ENCODE data around the gene IDH3B. TPM values are rescaled to one million over a fixed set of nuclear protein-coding genes. Genes with fewer than 3 reads are reported as not detected.

The IDH3B gene
- total and polyA plus RNA-seq, 2 of the 8 experiments (the other 6 are each of a cell fraction or from before 2014, with no cell fraction given) = 110 to 167 TPM

DNA sequence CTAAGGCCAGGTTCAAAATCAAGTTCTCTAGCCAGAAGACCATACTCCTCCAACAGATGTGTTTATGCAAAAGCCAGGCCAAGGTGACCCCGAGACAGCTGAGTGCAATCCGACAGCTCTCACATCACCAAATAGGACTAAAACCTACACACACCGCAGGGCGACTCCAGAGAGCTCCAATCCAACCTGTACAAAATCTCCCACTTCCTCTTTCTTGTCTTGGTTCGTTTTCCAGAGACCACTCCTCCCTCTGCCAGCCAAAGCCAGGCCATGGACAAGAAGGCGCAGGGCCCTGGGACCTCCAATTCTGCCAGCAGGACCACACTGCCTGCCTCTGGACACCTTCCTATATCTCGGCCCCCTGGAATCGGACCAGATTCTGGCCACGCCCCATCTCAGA lies 23.1 kb downstream of the IDH3B start:
- H3K27ac ChIP-seq (ENCODE audit: low read depth, low read length) = no peak overlapping the region
- H3K18ac ChIP-seq (ENCODE audit: extremely low read depth, low read length) = no peak overlapping the region
- no peak overlapping the region for H3K9ac ChIP-seq (replicated peaks in 1 of 4; ENCODE audit: extremely low read depth in 1 of 4, low read depth in 3 of 4, low read length in 3 of 4)
- TF ChIP-seq CHD2 (IDR thresholded peaks at IDR 0.05; ENCODE audit: low read length) (no peak), EZH2 (IDR thresholded peaks at IDR 0.05; ENCODE audit: low read depth, low read length, severe bottlenecking) (no peak), TAF7 (optimal IDR thresholded peaks at IDR 0.05; ENCODE audit: borderline replicate concordance, low read depth, low read length) (no peak), RXRA (IDR thresholded peaks at IDR 0.05; ENCODE audit: insufficient read depth, low read depth, low read length) (no peak), RAD21 (IDR thresholded peaks at IDR 0.05 in 1 of 2, conservative IDR thresholded peaks at IDR 0.05 in 1 of 2; ENCODE audit: low read depth in 2 of 2, low read length in 2 of 2) (no peak), ZNF274 (IDR thresholded peaks at IDR 0.05; ENCODE audit: borderline replicate concordance, extremely low read depth, low read length) (no peak)
- H4K91ac ChIP-seq (replicated peaks; ENCODE audit: insufficient read length, low read length) = no peak overlapping the region
- H2AFZ ChIP-seq (ENCODE audit: low read length) = no peak overlapping the region
- H3K36me3 ChIP-seq (ENCODE audit: control insufficient read depth in 2 of 4, insufficient read depth in 4 of 4, low read length in 3 of 4) = no peaks in the 10 kb centered on the region
- H3K9me3 ChIP-seq (ENCODE audit: insufficient read depth in 2 of 2, low read depth in 1 of 2, low read length in 1 of 2) = no peaks in the 10 kb centered on the region; a peak in 1 of 4 replicates
- no peak overlapping the region for H3K4ac ChIP-seq (replicated peaks; ENCODE audit: insufficient read length, low read depth, low read length)
- ChIA-PET POLR2A (ENCODE audit: partially characterized antibody) (interaction anchor here (0.6 to 18.1 kb wide), 3 partner anchors 17 to 411 kb away, joined by 3 to 463 read pairs (median 4); partner anchors contain the start of genes IDH3B and NOP56), CTCF (ENCODE audit: partially characterized antibody) (interaction anchor here (0.7 to 1.2 kb wide), 4 partner anchors 14 to 121 kb away, joined by 3 to 4 read pairs (median 4); no protein-coding TSS in a partner anchor)
- 88% methylated on average over 9 of the region's 9 CpGs; no CpG with 5 or more reads in 1 of the 2 experiments for WGBS, 2 experiments (ENCODE audit: extremely low coverage in 1 of 2, insufficient coverage in 1 of 2, insufficient read length in 1 of 2, insufficient replicate concordance in 2 of 2, low coverage in 1 of 2, low lambda C conversion rate in 2 of 2, missing lambda C conversion rate in 1 of 2)
- no peak overlapping the region for H3K4me2 ChIP-seq (ENCODE audit: insufficient read depth in 1 of 2, low read depth in 2 of 2, low read length in 2 of 2)
- no peak overlapping the region for H3K14ac ChIP-seq (ENCODE audit: insufficient read length)
- no peak overlapping the region for H2BK20ac ChIP-seq (ENCODE audit: low read length)
- H2BK120ac ChIP-seq (replicated peaks; ENCODE audit: low read depth, low read length) = no peak overlapping the region
- no peaks in the 10 kb centered on the region for H3K4me1 ChIP-seq (replicated peaks in 1 of 4; ENCODE audit: control insufficient read depth in 3 of 4, insufficient read depth in 4 of 4, low read length in 3 of 4)
- no peak overlapping the region for H3K23ac ChIP-seq (ENCODE audit: insufficient read length)
- FAIRE-seq = no peak
- H3K27me3 ChIP-seq (replicated peaks in 1 of 4; ENCODE audit: control insufficient read depth in 3 of 4, extremely low read depth in 1 of 4, insufficient read depth in 3 of 4, low read length in 3 of 4) = no peaks in the 10 kb centered on the region; a peak in 2 of 7 replicates
- H3K79me2 ChIP-seq (ENCODE audit: control insufficient read depth in 1 of 2, insufficient read depth in 2 of 2, low read length in 2 of 2) = no peaks in the 10 kb centered on the region
- no peak overlapping the region for H2BK15ac ChIP-seq (ENCODE audit: low read length)
- no peak overlapping the region for H4K5ac ChIP-seq (ENCODE audit: insufficient read length, low read depth, low read length)
- H4K20me1 ChIP-seq (replicated peaks in 1 of 2; ENCODE audit: control insufficient read depth in 1 of 2, insufficient read depth in 2 of 2, low read length in 2 of 2) = no peaks in the 10 kb centered on the region
- no peak overlapping the region for H2AK5ac ChIP-seq (ENCODE audit: low read depth, low read length)
- H3K56ac ChIP-seq (replicated peaks; ENCODE audit: insufficient read length, low read depth, low read length) = no peak overlapping the region
- no peaks in the 10 kb centered on the region for H3K79me1 ChIP-seq (ENCODE audit: low read depth, low read length)
- H3K4me3 ChIP-seq (ENCODE audit: extremely low read depth in 1 of 4, insufficient read depth in 2 of 4, low read depth in 3 of 4, low read length in 4 of 4) = no peak overlapping the region
- no peak overlapping the region for H2BK5ac ChIP-seq (ENCODE audit: low read depth, low read length)
- peaks cover 1% of the 10 kb centered on the region; the same call in 1 of the 2 replicates for H3K23me2 ChIP-seq (ENCODE audit: low read depth, low read length)
- H4K8ac ChIP-seq (ENCODE audit: extremely low read depth, insufficient read depth, low read length) = no peak overlapping the region
- DNase-seq (ENCODE audit: low read depth in 1 of 2, low spot score in 2 of 2) = no peak
- H2BK12ac ChIP-seq (ENCODE audit: low read depth, low read length) = no peak overlapping the region

Data from H1 (cell line).